HG02973 (cell line): Measurements from ENCODE around the gene ZNF543.
"Not testable (repeated sequence)": the region's sequence is repeated elsewhere in the genome, so short reads cannot be mapped to it uniquely, and the experiment has no call there.

Experiments
- ATAC-seq: cut with Tn5 transposase; IDR thresholded peaks from one replicate; pipeline ENCODE4 v1.9.1; 2021; ENCODE audit warnings: moderate library complexity; ENCODE audit not compliant: unreplicated experiment

ZNF543 gene

DNA sequence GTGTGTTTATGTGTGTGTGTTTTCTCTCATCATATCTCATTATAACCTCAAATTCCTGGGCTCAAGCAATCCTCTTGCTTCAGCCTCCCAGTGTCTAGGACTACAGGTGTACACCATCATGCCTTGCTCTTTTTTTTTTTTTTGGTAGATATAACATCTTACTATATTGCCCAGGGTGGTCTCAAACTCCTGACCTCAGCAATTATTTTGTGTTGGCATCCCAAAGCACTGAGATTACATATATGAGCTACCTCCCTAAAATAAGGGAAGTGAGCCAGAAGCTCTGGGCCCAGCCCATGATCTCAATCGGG is 448 bp upstream of the ZNF543 start:
- no peak for ATAC-seq

DNA sequence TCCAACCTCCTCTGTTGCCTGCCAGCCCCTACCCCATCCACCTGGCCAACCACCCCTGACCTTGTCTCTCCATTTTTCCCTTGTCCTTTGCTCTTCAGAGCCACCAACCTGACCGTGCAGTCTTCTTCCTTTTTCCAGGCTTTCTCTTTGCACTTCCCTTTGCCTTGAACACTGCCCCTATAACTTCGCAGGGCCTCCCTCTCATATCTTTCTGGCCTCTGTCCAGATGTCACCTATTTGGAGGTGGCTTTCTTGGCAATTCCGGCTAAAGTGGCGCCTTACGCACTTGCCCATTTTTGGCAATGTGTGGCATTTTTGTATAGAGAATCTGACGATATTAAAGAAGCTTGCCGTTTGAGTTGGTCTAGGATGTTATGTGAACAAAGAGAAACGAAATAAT is 844 bp downstream of the ZNF543 start:
- ATAC-seq: no peak

DNA sequence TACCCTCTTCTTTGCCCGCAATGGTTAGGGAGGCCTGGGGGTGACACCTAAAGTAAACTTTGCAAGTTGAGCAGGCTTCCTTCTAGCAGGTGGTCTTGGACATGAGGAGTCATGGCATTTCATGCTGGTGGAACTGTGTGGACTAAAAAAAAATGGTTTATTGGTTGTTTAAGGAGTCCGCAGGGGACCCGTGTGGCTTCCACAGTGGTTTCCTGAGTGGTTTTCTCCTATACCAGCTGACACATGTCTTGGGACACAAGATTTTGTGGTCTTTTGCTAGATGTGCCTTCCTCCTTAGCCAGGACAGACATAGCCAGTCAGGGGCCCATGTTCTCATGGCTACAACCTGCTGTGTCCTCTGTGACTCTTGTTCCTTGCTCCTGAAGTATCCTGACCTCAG is 1.5 kb downstream of the ZNF543 start:
- ATAC-seq: no peak

DNA sequence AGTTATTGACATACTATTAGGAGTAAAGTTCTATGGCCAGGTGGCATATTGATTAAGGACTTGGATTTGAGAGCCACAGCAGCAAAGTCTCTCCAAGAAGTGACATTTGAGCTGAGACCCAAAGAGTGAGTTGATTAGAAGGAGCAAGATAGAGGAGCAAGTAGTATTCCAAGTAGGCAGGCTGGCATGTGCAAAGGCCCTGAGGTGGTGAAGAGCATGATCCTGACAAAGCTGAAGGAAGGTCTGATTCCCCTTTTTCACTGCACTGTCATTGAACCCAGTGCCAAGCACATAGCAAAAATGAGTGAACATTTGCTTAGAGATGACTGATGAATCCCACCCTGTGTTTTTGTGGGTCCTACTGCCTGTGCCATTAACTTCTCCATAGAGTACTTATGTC is 4.7 kb downstream of the ZNF543 start:
- no peak for ATAC-seq

DNA sequence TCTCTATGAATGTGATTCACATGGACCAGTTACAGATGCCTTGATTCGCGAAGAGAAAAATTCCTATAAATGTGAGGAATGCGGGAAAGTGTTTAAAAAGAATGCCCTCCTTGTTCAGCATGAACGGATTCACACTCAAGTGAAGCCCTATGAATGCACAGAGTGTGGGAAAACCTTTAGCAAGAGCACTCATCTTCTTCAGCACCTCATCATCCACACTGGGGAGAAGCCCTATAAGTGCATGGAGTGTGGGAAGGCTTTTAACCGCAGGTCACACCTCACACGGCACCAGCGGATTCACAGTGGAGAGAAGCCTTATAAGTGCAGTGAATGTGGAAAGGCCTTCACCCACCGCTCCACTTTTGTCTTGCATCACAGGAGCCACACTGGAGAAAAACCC is 7.7 kb downstream of the ZNF543 start:
- no peak for ATAC-seq

DNA sequence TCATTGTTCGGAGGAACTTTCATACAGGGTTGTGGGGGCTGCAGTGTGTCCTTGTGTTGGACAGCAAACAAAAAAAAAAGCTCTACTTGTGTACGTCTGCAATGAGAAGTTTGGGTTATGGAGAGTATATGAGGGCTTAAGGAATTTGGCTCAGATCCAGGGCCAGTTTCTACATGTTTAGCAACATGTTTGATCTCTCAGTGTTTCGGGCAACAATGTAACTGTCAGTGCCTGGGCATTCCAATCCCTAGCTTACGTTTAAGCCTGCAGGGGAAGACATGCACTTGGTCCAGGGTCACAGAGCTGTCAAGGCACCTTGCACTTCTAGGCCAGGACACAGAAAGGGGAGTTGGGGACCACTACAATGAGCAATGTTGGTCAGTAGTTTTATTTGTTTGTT is 13.9 kb downstream of the ZNF543 start:
- no peak for ATAC-seq

DNA sequence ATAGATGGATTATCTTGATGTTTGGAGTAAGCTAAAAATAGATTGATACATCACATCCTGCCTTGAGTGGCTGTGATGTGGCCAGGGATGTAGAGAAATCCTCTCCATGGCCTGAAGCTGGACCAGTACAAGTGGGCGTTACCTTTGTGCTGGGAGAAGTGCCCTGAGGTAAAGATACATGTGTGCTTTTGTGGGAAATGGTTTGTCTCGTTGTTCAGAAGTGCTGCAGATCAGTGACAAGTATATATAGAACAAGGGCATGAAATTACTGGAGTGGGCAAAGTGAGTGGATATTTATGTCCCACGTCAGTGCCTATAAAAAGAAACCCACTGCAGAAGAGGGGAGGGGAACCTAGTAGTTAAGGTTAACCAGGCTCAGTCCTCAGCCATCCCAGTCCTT is 18.6 kb downstream of the ZNF543 start:
- no peak for ATAC-seq

DNA sequence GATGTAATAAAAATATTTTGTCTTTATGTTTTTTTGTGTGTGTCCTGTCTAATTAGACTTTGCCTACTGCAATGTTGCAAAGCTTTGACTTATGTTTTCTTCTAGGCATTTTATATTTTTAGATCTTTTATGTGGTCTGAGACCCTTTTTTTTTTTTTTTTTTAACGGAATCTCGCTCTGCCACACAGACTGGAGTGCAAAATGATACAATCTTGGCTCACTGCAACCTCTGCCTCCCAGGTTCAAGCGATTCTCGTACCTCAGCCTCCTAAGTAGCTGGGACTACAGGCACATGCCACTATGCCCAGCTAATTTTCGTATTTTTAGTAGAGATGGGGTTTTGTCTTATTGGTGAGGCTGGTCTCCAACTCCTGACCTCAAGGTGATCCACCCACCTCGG is 22.3 kb downstream of the ZNF543 start:
- ATAC-seq: no peak

DNA sequence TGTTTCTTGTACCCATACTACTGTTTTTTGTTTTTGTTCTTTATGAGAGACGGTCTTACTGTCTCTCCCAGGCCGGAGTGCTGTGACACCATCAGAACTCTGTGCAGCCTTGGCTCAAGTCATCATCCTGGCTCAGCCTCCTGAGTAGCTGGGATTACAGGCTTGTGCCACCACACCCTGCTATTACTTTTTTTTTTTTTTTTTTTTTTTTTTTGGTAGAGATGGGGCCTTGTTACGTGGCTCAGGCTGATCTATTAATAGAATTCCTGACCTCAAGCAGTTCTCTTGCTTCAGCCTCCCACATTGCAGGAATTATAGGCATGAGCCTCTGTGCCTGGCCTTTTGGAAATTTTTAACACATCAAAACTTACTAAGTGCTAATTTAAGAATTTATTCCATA is 27.9 kb downstream of the ZNF543 start:
- ATAC-seq: no peak

DNA sequence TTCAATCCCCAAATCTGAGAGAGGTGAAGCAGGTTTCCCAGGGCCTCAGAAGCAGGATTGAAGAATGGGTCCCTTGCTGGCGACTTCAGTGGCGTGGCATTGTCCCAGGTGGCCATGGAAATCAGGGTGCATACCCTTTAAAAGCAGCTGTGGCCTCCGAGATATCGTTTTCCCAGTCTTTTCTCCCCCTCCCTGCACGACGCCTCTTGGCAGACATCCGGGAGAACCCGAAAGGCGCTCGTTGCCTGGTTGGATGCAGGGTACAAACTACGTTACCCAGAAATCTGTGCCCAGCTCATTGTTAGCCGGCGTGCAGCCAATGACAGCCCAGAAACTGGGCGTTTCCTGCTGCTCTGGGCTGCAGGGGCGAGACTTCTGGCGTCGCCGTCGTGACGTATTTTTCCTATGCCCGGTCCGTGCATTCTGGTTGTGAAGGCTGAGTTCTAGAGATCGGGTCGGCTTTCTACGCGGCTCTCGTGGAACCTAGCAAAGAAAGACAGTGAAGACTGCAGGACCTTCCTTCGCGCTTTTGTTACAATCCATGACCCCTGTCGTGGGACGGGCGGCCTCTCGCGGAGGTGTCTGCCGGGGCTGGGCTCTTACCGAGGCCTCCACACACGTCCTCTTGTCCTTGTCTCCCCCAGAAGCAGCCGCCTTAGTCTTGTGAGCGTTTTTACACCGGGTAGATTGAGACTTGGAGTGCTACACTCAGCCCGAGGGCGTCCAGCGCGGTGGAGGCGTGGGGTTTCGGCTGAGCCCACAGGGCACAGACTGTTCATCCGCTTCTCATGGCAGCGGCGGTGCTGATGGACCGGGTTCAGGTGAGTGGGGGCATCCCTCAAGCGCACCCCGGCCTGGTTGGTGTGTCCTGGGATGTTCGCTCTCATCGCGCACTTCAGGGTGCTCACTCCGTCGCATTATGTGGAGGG is 30.9 kb downstream of the ZNF543 start, which contains the start of gene ZNF304:
TSS of gene ZNF304 (plus strand) at position 395 of the 929 bp plus-strand sequence. CDS start at position 789, 394 bp downstream.
- peak; percentile 96 for ATAC-seq

DNA sequence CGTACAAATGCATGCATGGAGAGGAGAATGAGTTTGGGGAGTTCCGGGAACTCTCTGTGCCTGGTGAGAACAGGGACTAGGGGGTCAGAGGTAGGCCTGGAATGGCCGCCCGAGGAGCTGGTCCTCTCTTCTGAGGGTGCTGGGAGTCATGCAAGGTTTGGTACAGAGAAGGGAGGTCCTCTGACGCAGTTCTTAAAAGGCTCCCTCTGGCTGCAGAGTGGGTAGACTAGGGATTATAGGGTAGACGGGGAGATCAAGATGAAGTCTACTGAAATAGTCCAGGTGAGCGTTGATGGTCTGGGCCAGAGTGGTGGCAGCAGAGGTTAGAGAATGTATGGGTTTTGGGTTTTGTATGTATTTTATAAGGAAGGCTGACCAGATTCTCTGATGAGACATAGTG is 31.6 kb downstream of the ZNF543 start:
- peak; percentile 2 for ATAC-seq

DNA sequence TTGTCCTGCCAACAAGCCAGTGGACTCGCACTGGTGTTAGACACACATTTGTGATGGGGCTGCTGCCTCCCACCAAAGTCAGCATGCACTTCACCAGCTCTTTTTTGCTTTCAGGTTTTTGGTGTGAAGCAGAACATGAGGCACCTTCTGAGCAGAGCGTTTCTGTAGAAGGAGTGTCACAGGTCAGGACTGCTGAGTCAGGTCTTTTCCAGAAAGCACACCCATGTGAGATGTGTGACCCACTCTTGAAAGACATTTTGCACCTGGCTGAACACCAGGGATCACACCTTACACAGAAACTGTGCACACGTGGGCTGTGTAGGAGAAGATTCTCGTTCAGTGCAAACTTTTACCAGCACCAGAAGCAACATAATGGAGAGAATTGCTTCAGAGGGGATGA is 35.6 kb downstream of the ZNF543 start:
- ATAC-seq: no peak

DNA sequence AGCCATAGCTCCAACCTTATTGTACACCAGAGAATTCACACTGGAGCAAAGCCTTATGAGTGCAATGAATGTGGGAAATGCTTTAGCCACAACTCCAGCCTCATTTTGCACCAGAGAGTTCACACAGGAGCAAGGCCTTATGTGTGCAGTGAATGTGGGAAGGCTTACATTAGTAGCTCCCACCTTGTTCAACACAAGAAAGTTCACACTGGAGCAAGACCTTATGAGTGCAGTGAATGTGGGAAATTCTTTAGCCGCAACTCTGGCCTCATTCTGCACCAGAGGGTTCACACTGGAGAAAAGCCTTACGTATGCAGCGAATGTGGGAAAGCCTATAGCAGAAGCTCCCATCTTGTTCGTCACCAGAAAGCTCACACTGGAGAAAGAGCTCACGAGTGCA is 37.1 kb downstream of the ZNF543 start:
- no peak for ATAC-seq

DNA sequence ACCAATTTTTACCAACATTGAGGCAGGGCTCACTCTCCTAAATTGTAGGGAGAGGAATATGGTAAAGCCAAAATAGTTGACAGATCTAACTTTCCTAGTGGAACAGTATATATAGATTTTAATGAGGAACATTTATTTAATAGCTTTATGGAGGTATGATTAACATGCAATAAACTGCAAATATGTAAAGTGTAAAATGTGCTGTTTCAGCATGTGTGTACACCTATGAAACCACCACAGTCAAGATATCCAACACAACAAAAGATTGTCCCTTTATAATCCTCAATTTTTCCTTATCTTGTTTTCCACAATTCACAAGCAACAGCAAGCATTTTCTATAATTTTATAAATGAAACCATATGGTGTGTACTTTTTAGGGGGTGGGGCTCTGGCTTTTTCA is 39.0 kb downstream of the ZNF543 start:
- ATAC-seq: no peak

DNA sequence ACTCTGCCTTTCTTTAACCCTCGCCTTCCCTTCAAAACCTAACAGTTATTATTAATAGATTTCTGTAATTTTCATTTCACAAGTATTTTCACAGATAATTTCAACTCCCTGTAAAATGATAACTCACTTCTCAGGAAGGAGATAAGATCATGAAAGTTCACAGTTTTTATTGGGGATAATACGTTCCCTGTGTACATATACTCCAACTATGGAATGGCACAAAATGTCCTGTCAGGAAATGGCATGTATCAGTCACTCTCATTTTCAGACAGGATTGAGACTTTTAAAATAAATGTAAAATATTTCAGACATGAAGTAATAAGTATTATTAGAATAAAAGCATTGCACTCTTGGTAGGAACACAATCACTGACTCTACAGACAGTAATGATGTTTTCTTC is 42.1 kb downstream of the ZNF543 start:
- ATAC-seq: no peak

DNA sequence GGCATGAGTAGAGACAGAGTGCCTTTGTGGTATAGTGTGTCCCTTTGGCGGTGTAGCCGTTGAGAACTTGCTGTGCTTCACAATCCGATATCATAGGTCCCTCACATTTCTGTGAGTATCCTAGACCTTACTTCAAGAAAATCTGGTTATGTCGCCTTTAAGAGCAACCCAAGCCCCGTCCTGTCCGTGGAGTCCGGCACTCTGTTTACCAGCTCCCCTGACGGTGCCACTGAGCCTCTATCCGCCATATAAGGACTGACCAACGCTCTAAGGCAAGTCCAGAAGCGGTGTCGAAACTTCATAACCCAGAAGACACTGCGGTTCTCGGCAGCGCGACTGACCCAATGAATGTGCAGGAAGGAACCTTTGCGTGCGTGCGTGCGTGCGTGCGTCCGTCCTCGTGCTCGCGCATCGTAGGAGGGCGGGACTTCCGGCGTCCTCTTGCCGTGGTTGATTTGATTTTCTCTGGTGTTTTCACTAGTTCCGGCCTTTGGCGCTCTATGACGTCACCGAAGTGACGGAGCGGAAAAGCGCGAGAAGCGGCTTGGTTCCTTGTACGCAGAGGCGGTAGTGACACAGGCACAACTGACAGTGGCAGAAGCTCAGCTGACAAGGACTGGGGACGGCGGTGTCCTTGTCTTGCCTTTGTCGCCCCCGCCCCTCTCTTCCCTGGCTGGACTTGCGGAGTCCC is 42.9 kb downstream of the ZNF543 start, which contains the start of the genes TRAPPC2B and ZNF547:
TSS of gene TRAPPC2B (plus strand) at position 555 of the 691 bp plus-strand sequence. CDS start 1,283 bp downstream, outside the sequence.
TSS of gene ZNF547 (plus strand) at position 555 of the 691 bp plus-strand sequence. CDS start 5,005 bp downstream, outside the sequence.
- ATAC-seq: peak; percentile 92

DNA sequence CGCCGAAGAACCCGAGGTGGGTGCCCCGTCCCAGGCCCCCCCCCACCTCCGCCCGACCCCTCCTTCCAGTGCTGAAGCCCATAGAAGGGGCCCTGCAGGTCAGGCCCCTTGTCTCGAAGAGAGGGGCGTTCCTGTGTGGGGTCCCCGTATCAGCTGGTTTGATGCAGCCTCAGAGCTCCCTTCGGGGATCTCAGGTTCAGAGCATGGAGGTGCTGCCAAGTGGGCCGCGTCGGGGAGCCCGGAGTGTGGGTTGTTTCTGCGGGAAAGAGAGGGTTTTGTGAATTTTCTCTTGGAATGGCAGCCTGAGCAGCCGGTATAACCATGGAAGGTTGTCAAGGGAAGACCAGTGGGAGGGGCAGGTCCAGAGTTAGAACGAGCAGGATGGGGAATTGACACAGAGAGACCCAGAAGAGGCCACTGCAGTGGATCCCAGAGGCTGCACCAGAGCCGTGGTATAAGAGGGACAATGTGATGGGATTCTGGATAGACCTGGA is 43.5 kb downstream of the ZNF543 start:
- ATAC-seq: peak; percentile 21

DNA sequence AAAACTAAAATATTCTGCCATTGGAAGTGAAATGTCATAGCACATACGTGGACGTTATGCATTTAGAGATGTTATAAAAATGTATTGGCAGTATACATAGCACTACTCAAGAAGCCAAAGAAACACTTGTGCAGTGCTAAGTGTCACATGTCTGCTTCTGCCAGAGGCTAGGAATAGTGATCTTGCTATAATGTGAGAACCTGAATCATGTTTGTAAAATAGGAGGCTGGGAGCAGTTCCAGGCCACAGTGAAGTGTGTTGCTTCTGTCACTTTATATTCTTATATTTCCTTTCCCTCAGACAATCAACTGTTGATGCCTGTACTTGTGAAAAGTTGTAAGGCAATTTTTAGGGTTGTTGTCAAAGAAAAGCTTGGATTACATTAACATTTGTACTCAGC is 46.5 kb downstream of the ZNF543 start:
- ATAC-seq: no peak

DNA sequence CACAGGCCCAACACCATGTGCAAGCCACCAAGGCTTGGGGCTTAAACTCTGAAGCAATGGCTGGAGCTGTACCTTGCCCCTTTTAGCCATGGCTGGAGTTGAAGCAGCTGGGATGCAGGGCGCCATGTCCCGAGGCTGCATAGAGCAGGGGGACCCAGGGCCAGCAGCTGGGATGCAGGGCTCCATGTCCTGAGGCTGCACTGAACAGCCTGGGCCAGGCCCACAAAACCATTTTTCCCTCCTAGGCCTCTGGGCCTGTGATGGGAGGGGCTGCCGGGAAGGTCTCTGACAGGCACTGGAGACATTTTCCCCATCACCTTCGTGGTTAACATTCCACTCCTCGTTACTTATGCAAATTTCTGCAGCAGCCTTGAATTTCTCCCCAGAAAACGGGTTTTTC is 53.9 kb downstream of the ZNF543 start:
- no peak for ATAC-seq

DNA sequence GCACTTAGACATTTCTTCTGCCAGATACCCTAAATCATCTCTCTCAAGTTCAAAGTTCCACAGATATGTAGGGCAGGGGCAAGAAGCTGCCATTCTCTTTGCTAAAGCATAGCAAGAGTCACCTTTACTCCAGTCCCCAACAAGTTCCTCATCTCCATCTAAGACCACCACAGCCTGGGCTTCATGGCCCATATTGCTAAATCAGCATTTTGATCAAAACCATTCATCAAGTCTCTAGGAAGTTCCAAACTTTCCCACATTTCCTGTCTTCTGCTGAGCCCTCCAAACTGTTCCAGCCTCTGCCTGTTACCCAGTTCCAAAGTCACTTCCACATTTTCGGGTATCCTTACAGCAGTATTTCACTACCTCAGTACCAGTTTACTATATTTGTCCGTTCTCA is 54.4 kb downstream of the ZNF543 start:
- ATAC-seq: not testable (repeated sequence)

DNA sequence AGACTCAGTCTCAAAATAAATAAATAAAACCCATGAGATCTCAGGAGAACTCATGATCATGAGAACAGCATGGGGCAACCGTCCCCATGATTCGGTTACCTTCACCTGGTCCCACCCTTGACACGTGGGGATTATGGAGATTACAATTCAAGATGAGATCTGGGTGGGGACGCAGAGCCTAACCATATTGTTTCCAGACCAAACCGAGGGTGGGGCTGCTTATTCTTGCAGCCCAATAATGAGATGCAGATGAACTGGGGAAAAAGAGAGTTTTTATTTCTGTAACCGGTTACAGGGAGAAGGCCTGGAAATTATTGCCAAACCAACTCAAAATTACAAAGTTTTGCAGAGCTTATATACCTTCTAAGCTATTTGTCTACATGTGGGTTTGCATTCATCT is 55.9 kb downstream of the ZNF543 start:
- no peak for ATAC-seq
